IPS-18c (cell line): Measurements from ENCODE around the gene IGBP1.
"Not testable (repeated sequence)": the region's sequence is repeated elsewhere in the genome, so short reads cannot be mapped to it uniquely, and the experiment has no call there.

Source experiments
- H3K4me3 ChIP-seq: 2 replicates; pipeline ENCODE4 v1.7.0; 2013; ENCODE audit warnings: low read depth, mild to moderate bottlenecking, low read length, moderate library complexity; ENCODE audit not compliant: insufficient read depth
- H3K9me3 ChIP-seq: one replicate; pipeline ENCODE4 v1.6.1; 2013; ENCODE audit warnings: mild to moderate bottlenecking, low read length, moderate library complexity; ENCODE audit not compliant: control insufficient read depth, insufficient read depth

Gene IGBP1

DNA sequence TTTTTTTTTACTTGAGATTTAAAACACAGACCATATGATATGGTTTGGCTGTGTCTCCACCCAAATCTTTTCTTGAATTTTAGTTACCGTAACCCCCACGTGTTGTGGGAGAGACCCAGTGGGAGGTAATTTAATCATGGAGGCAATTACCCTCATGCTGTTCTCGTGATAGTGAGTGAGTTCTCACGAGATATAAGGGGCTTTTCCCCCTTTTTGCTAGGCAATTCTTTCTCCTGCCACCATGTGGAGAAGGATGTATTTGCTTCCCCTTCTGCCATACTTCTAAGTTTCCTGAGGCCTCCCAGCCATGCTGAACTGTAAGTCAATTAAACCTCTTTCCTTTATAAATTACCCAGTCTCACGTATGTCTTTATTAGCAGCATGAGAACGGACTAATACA, 76.3 kb downstream of the IGBP1 start:
- not testable (repeated sequence) for H3K4me3 ChIP-seq, H3K9me3 ChIP-seq
